PC-9 (cell line): ENCODE results near the gene IQCM.

Source experiments
- CTCF ChIP-seq: fragments of 200-600 bp; sonication (generic); conservative IDR thresholded peaks from 2 replicates; pipeline ENCODE4 v1.6.1; 2017; ENCODE audit warnings: mixed run types, antibody characterized with exemption, mild to moderate bottlenecking, moderate library complexity
- EZH2 ChIP-seq: fragments of 200-600 bp; sonication (generic); IDR thresholded peaks from 2 replicates; pipeline ENCODE4 v1.8.0; 2017; ENCODE audit warnings: antibody characterized with exemption, low read depth

- TF ChIP-seq CTCF (no peak), EZH2 (no peak)
Measured at GRCh38 chr4:149790172-149790907, 25.3 kb downstream of the IQCM start.
